Glutamatergic neuron (in vitro differentiated cells): Measurements from ENCODE around the gene USP49. TPM values are rescaled to one million over a fixed set of nuclear protein-coding genes. Genes with fewer than 3 reads are reported as not detected.

Experiments
- DNase-seq: peaks from one replicate; pipeline ENCODE4 v3.0.0; 2022
- H3K27ac Mint-ChIP-seq: one replicate; pipeline ENCODE4 v1.8.0; 2020; ENCODE audit warnings: mild to moderate bottlenecking, mixed read lengths, inconsistent platforms; ENCODE audit not compliant: unreplicated experiment
- H3K27me3 Mint-ChIP-seq: one replicate; pipeline ENCODE4 v1.8.0; 2020; ENCODE audit warnings: mild to moderate bottlenecking, moderate library complexity, mixed read lengths, inconsistent platforms; ENCODE audit not compliant: unreplicated experiment
- H3K36me3 Mint-ChIP-seq: one replicate; pipeline ENCODE4 v1.8.0; 2020; ENCODE audit warnings: mild to moderate bottlenecking, mixed read lengths, inconsistent platforms; ENCODE audit not compliant: unreplicated experiment
- H3K4me1 Mint-ChIP-seq: one replicate; pipeline ENCODE4 v1.8.0; 2020; ENCODE audit warnings: mild to moderate bottlenecking, low read depth, mixed read lengths, inconsistent platforms; ENCODE audit not compliant: unreplicated experiment
- H3K4me3 Mint-ChIP-seq: one replicate; pipeline ENCODE4 v1.8.0; 2020; ENCODE audit warnings: mild to moderate bottlenecking, mixed read lengths, inconsistent platforms; ENCODE audit not compliant: unreplicated experiment
- H3K9me3 Mint-ChIP-seq: one replicate; pipeline ENCODE4 v1.8.0; 2020; ENCODE audit warnings: mild to moderate bottlenecking, moderate library complexity, mixed read lengths, inconsistent platforms; ENCODE audit not compliant: unreplicated experiment
- CTCF ChIP-seq: fragments of 200-600 bp; sonication (generic); IDR thresholded peaks from one replicate; pipeline ENCODE4 v1.5.0; 2021; ENCODE audit not compliant: partially characterized antibody, unreplicated experiment
- total RNA-seq: library from RNA; stranded (reverse); fragmentation: NEBNext Ultra II Directional; extraction: Animal tissue kit (Norgen Biotek cat#: 25700); gene quantifications from one replicate; pipeline ENCODE4 v1.2.1, GENCODE V29; 2021; ENCODE audit not compliant: unreplicated experiment

USP49 gene
- total RNA-seq, 1 donor from 2014 or later, result 14.7 TPM

GRCh38 chr6:41805830-41806774, 89.1 kb downstream of the USP49 start:
- no peaks in the 10 kb centered on the region for H3K27me3 Mint-ChIP-seq
- H3K4me3 Mint-ChIP-seq, result no peak overlapping the region
- TF ChIP-seq CTCF, result no peak
- DNase-seq, result no peak
- H3K27ac Mint-ChIP-seq, result no peak overlapping the region
- H3K36me3 Mint-ChIP-seq, result no peaks in the 10 kb centered on the region
- no peaks in the 10 kb centered on the region for H3K9me3 Mint-ChIP-seq
- peaks cover 3% of the 10 kb centered on the region for H3K4me1 Mint-ChIP-seq

- no peak overlapping the region for H3K4me3 Mint-ChIP-seq
- no peak for DNase-seq
- no peaks in the 10 kb centered on the region for H3K36me3 Mint-ChIP-seq
- no peaks in the 10 kb centered on the region for H3K27me3 Mint-ChIP-seq
- no peak overlapping the region for H3K27ac Mint-ChIP-seq
- peaks cover 4% of the 10 kb centered on the region for H3K9me3 Mint-ChIP-seq
- peaks cover 3% of the 10 kb centered on the region for H3K4me1 Mint-ChIP-seq
- TF ChIP-seq CTCF, result peak; percentile 27
Observed at GRCh38 chr6:41801380-41801779, 93.8 kb downstream of the USP49 start.

- DNase-seq, result no peak
- Mint-ChIP-seq H3K27me3 (no peaks in the 10 kb centered on the region), H3K27ac (no peak overlapping the region), H3K9me3 (peaks cover 4% of the 10 kb centered on the region), H3K4me3 (no peak overlapping the region), H3K36me3 (no peaks in the 10 kb centered on the region), H3K4me1 (peaks cover 3% of the 10 kb centered on the region)
- no peak for TF ChIP-seq CTCF
Observed at GRCh38 chr6:41799559-41799911, 95.6 kb downstream of the USP49 start.

GRCh38 chr6:41798901-41799558, 96.1 kb downstream of the USP49 start:
- Mint-ChIP-seq H3K4me3 (no peak overlapping the region), H3K4me1 (peaks cover 3% of the 10 kb centered on the region), H3K27me3 (no peaks in the 10 kb centered on the region), H3K9me3 (peaks cover 4% of the 10 kb centered on the region), H3K27ac (no peak overlapping the region), H3K36me3 (no peaks in the 10 kb centered on the region)
- no peak for TF ChIP-seq CTCF
- no peak for DNase-seq

- no peaks in the 10 kb centered on the region for H3K27me3 Mint-ChIP-seq
- no peak for TF ChIP-seq CTCF
- H3K4me3 Mint-ChIP-seq, result no peak overlapping the region
- H3K9me3 Mint-ChIP-seq, result peaks cover 4% of the 10 kb centered on the region
- DNase-seq, result no peak
- no peaks in the 10 kb centered on the region for H3K36me3 Mint-ChIP-seq
- no peak overlapping the region for H3K27ac Mint-ChIP-seq
- peaks cover 2% of the 10 kb centered on the region for H3K4me1 Mint-ChIP-seq
Observed at GRCh38 chr6:41796474-41796873, 98.7 kb downstream of the USP49 start.
